HCT116 (cell line): ENCODE results near the gene TNFSF13B. TPM values are rescaled to one million over a fixed set of nuclear protein-coding genes. Genes with fewer than 3 reads are reported as not detected.

Source experiments
- ATAC-seq: fragments of 200-7000 bp; cut with Tn5 transposase; 2 replicates; pipeline ENCODE4 v1.9.1; 2020; ENCODE audit warnings: mild to moderate bottlenecking, moderate library complexity
- BruUV-seq: library from RNA; stranded (reverse); fragments of 400-500 nt; replicated peaks from 2 replicates; lab custom pipeline; 2021; lab: Mats Ljungman, UMichigan
- CTCF ChIA-PET: fragments of 300-600 bp; sonication (Branson Sonifier 250); formaldehyde crosslinking; loops from one replicate; lab custom pipeline; 2021; ENCODE audit warnings: antibody characterized with exemption; lab: Charles Lee
- POLR2A ChIA-PET: fragments of 300-600, 350-600 bp; sonication (Branson Sonifier 250); formaldehyde crosslinking; loops from one replicate; lab custom pipeline; 2021; ENCODE audit warnings: antibody characterized with exemption; lab: Charles Lee
- RAD21 ChIA-PET, 2 experiments: fragments of 300-600 bp; sonication (Branson Sonifier 250); formaldehyde crosslinking; loops; one replicate each; lab custom pipeline; 2023; ENCODE audit warnings: low total read pairs in 2 of 2; ENCODE audit not compliant: uncharacterized antibody in 2 of 2, unreplicated experiment in 2 of 2, low non-redundant PET in 1 of 2; lab: Charles Lee
- DNase-seq: peaks from one replicate; pipeline ENCODE4 v3.0.0-alpha.2; 2010; ENCODE audit warnings: low read depth, low spot score
- H2AFZ ChIP-seq: fragments of 200-600 bp; shearing (Covaris generic), sonication (generic); 2 replicates; pipeline ENCODE4 v1.6.1; 2017; ENCODE audit warnings: low read depth, mixed run types, mixed read lengths, antibody characterized with exemption, low read length; ENCODE audit not compliant: poor library complexity, severe bottlenecking
- H3K27ac ChIP-seq: 2 replicates; pipeline ENCODE4 v1.5.1; 2012; ENCODE audit warnings: low read depth, low read length
- H3K27me3 ChIP-seq: fragments of 200-600 bp; sonication (generic); 2 replicates; pipeline ENCODE4 v1.6.1; 2016; ENCODE audit warnings: mixed run types, low read length, mixed read lengths; ENCODE audit not compliant: insufficient read depth
- H3K36me3 ChIP-seq, 2 experiments: fragments of 200-500 bp in 1 of 2; fragments of 200-600 bp in 1 of 2; sonication (Bioruptor generic) in 1 of 2; sonication (generic) in 1 of 2; 2 replicates each; pipeline versions ENCODE4 v1.5.1 to v1.6.1; 2014 to 2016; ENCODE audit warnings: low read length in 2 of 2, inconsistent platforms in 1 of 2, mixed read lengths in 1 of 2, mixed run types in 1 of 2; ENCODE audit not compliant: insufficient read depth in 2 of 2, control insufficient read depth in 1 of 2
- H3K4me1 ChIP-seq, 2 experiments: fragments of 200-600 bp in 1 of 2; sonication (generic) in 1 of 2; 2 replicates each; pipeline versions ENCODE4 v1.5.1 to v1.6.1; 2012 to 2017; ENCODE audit warnings: low read length in 2 of 2, inconsistent platforms in 1 of 2, mild to moderate bottlenecking in 1 of 2, mixed read lengths in 1 of 2, mixed run types in 1 of 2, moderate library complexity in 1 of 2; ENCODE audit not compliant: insufficient read depth in 2 of 2, control insufficient read depth in 1 of 2
- H3K4me2 ChIP-seq: fragments of 200-600 bp; sonication (generic); 2 replicates; pipeline ENCODE4 v1.6.1; 2017; ENCODE audit warnings: mixed run types, low read length, mixed read lengths
- H3K4me3 ChIP-seq, 2 experiments: fragments of 200-600 bp in 1 of 2; sonication (generic) in 1 of 2; replicated peaks in 1 of 2; 2 replicates each; pipeline ENCODE4 v1.5.1; 2011 to 2016; ENCODE audit warnings: low read length in 2 of 2, control low read depth in 1 of 2, low read depth in 1 of 2, mild to moderate bottlenecking in 1 of 2, mixed read lengths in 1 of 2, mixed run types in 1 of 2
- H3K79me2 ChIP-seq: fragments of 200-600 bp; sonication (generic); 2 replicates; pipeline ENCODE4 v1.6.1; 2017; ENCODE audit warnings: mild to moderate bottlenecking, mixed run types, low read length, moderate library complexity, mixed read lengths; ENCODE audit not compliant: insufficient read depth
- H3K9ac ChIP-seq: fragments of 200-600 bp; sonication (generic); 2 replicates; pipeline ENCODE4 v1.6.1; 2016; ENCODE audit warnings: low read length, mixed read lengths
- H3K9me2 ChIP-seq: fragments of 200-600 bp; sonication (generic), shearing (Covaris generic); 2 replicates; pipeline ENCODE4 v1.6.1; 2017; ENCODE audit warnings: mixed run types, mild to moderate bottlenecking, moderate library complexity; ENCODE audit not compliant: insufficient read depth
- H3K9me3 ChIP-seq, 2 experiments: fragments of 200-500 bp in 1 of 2; fragments of 200-600 bp in 1 of 2; sonication (Bioruptor generic) in 1 of 2; sonication (generic) in 1 of 2; 2 replicates each; pipeline ENCODE4 v1.6.1; 2014 to 2017; ENCODE audit warnings: low read length in 2 of 2, mixed read lengths in 2 of 2, inconsistent platforms in 1 of 2, low read depth in 1 of 2, mild to moderate bottlenecking in 1 of 2, mixed run types in 1 of 2, moderate library complexity in 1 of 2; ENCODE audit not compliant: control insufficient read depth in 1 of 2, insufficient read depth in 1 of 2
- H4K20me1 ChIP-seq: fragments of 200-600 bp; sonication (generic), shearing (Covaris generic); 2 replicates; pipeline ENCODE4 v1.6.1; 2017; ENCODE audit warnings: mixed run types, mild to moderate bottlenecking, moderate library complexity; ENCODE audit not compliant: insufficient read depth
- ATF3 ChIP-seq: IDR thresholded peaks from 2 replicates; pipeline ENCODE4 v1.6.1; 2012
- EGR1 ChIP-seq: IDR thresholded peaks from 2 replicates; pipeline ENCODE4 v1.6.1; 2012; ENCODE audit warnings: low read depth
- ELF1 ChIP-seq: IDR thresholded peaks from 2 replicates; pipeline ENCODE4 v1.6.1; 2012; ENCODE audit warnings: low read depth, borderline replicate concordance
- FOSL1 ChIP-seq: IDR thresholded peaks from 2 replicates; pipeline ENCODE4 v1.6.1; 2012; ENCODE audit warnings: low read depth
- SP1 ChIP-seq: IDR thresholded peaks from 2 replicates; pipeline ENCODE4 v1.6.1; 2012; ENCODE audit warnings: low read depth
- SRF ChIP-seq: IDR thresholded peaks from 2 replicates; pipeline ENCODE4 v1.6.1; 2012; ENCODE audit warnings: low read depth
- TCF7L2 ChIP-seq: IDR thresholded peaks from 2 replicates; pipeline ENCODE4 v1.7.0; 2011; ENCODE audit warnings: borderline replicate concordance, inconsistent platforms; ENCODE audit not compliant: insufficient read depth, insufficient read length; ENCODE audit errors: extremely low read depth
- intact Hi-C: fragments of 100-400 bp; cut with micrococcal nuclease; formaldehyde crosslinking; loops from 2 replicates; pipeline ENCODE4 v1.10.0; 2022
- total RNA-seq: library from RNA; stranded (reverse); gene quantifications from one replicate; pipeline ENCODE4 v1.2.1, GENCODE V29; 2021; ENCODE audit not compliant: unreplicated experiment
- TF ChIP-seq, protein P1 (sequence below): IDR thresholded peaks from 2 replicates; pipeline ENCODE4 v1.6.1; 2012; ENCODE audit warnings: low read depth
- TF ChIP-seq, protein P2 (sequence below), 3 experiments: fragments of 200-600 bp in 1 of 3; sonication (generic) in 1 of 3; IDR thresholded peaks in 2 of 3; conservative IDR thresholded peaks in 1 of 3; 2 replicates each; pipeline ENCODE4 v1.5.1; 2012 to 2017; ENCODE audit warnings: low read depth in 2 of 3, low read length in 2 of 3, antibody characterized with exemption in 1 of 3, borderline replicate concordance in 1 of 3, control low read depth in 1 of 3, mild to moderate bottlenecking in 1 of 3, mixed read lengths in 1 of 3, mixed run types in 1 of 3, moderate library complexity in 1 of 3; ENCODE audit not compliant: insufficient read depth in 1 of 3

Gene TNFSF13B
- total RNA-seq, 1 experiment from 2014 or later: 1.3 TPM

- no peak overlapping the region for H3K9ac ChIP-seq
- RAD21 ChIA-PET: no interaction called here
- ATAC-seq (no peak), DNase-seq (no peak)
- intact Hi-C loops: no loop called here
- CTCF ChIA-PET: no interaction called here
- no peaks in the 10 kb centered on the region for H3K9me3 ChIP-seq
- no TSS peak for BruUV-seq
- H3K27ac ChIP-seq: no peak overlapping the region
- no peaks in the 10 kb centered on the region for H3K36me3 ChIP-seq
- H3K9me2 ChIP-seq: no peaks in the 10 kb centered on the region
- H3K4me3 ChIP-seq: no peak overlapping the region
- no peak for TF ChIP-seq EGR1
- no peak for TF ChIP-seq ATF3
- no peak for TF ChIP-seq SRF
- TF ChIP-seq TCF7L2: no peak
- TF ChIP-seq, protein P1, sequence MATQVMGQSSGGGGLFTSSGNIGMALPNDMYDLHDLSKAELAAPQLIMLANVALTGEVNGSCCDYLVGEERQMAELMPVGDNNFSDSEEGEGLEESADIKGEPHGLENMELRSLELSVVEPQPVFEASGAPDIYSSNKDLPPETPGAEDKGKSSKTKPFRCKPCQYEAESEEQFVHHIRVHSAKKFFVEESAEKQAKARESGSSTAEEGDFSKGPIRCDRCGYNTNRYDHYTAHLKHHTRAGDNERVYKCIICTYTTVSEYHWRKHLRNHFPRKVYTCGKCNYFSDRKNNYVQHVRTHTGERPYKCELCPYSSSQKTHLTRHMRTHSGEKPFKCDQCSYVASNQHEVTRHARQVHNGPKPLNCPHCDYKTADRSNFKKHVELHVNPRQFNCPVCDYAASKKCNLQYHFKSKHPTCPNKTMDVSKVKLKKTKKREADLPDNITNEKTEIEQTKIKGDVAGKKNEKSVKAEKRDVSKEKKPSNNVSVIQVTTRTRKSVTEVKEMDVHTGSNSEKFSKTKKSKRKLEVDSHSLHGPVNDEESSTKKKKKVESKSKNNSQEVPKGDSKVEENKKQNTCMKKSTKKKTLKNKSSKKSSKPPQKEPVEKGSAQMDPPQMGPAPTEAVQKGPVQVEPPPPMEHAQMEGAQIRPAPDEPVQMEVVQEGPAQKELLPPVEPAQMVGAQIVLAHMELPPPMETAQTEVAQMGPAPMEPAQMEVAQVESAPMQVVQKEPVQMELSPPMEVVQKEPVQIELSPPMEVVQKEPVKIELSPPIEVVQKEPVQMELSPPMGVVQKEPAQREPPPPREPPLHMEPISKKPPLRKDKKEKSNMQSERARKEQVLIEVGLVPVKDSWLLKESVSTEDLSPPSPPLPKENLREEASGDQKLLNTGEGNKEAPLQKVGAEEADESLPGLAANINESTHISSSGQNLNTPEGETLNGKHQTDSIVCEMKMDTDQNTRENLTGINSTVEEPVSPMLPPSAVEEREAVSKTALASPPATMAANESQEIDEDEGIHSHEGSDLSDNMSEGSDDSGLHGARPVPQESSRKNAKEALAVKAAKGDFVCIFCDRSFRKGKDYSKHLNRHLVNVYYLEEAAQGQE: no peak
- TF ChIP-seq ELF1: no peak
- TF ChIP-seq, protein P2, sequence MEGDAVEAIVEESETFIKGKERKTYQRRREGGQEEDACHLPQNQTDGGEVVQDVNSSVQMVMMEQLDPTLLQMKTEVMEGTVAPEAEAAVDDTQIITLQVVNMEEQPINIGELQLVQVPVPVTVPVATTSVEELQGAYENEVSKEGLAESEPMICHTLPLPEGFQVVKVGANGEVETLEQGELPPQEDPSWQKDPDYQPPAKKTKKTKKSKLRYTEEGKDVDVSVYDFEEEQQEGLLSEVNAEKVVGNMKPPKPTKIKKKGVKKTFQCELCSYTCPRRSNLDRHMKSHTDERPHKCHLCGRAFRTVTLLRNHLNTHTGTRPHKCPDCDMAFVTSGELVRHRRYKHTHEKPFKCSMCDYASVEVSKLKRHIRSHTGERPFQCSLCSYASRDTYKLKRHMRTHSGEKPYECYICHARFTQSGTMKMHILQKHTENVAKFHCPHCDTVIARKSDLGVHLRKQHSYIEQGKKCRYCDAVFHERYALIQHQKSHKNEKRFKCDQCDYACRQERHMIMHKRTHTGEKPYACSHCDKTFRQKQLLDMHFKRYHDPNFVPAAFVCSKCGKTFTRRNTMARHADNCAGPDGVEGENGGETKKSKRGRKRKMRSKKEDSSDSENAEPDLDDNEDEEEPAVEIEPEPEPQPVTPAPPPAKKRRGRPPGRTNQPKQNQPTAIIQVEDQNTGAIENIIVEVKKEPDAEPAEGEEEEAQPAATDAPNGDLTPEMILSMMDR (IDR thresholded peaks at IDR 0.05 in 2 of 3, conservative IDR thresholded peaks at IDR 0.05 in 1 of 3; ENCODE audit: borderline replicate concordance in 1 of 3, insufficient read depth in 1 of 3, low read depth in 2 of 3, low read length in 2 of 3): no peak
- no peak for TF ChIP-seq FOSL1
- TF ChIP-seq SP1: no peak
- no peak overlapping the region for H2AFZ ChIP-seq
- no peak overlapping the region for H3K4me2 ChIP-seq
- no peaks in the 10 kb centered on the region for H4K20me1 ChIP-seq
- H3K27me3 ChIP-seq: peaks cover 53% of the 10 kb centered on the region
- H3K79me2 ChIP-seq: no peaks in the 10 kb centered on the region
- POLR2A ChIA-PET: no interaction called here
- H3K4me1 ChIP-seq: no peaks in the 10 kb centered on the region
These were observed 56.8 kb downstream of the TNFSF13B start for GRCh38 chr13:108326309-108326708.
